Measurements from ENCODE around the gene KRTAP10-6.

Gene KRTAP10-6

DNA sequence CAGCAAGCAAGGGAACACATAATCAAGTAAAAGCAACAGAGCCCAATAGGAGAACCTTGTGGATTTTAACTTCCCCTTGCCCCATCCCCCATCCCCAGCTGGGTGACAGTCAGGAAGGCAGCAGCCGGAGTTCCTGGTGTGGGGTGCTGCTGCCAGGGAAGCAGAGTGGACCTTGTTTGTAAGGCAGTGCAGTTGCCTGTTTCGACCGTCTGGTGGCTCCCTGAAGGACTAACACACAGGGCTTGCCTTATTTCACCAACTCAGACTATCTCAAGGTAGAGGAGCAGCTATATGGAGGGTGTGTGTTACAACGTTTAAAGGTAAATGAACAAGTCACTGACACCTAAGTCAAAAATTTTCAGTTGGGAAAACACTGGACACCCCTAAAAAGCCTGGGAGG lies 26.2 kb upstream of the KRTAP10-6 start:
- no peaks in the 10 kb centered on the region for H3K27me3 ChIP-seq (ENCODE audit: control insufficient read depth, insufficient read depth, low read length, poor library complexity, severe bottlenecking)
- WGBS, 2 experiments = 83 to 87% methylated on average over 4 of the region's 4 CpGs
- H3K4me3 ChIP-seq (ENCODE audit: insufficient read depth, low read depth, low read length) = no peak overlapping the region
- no peak overlapping the region for H3K27ac ChIP-seq (ENCODE audit: insufficient read depth, low read depth, low read length, poor library complexity, severe bottlenecking)
- no peaks in the 10 kb centered on the region for H3K9me3 ChIP-seq (ENCODE audit: control insufficient read depth, low read length)
- no peaks in the 10 kb centered on the region for H3K36me3 ChIP-seq (ENCODE audit: control insufficient read depth, insufficient read depth, low read length)
- no peaks in the 10 kb centered on the region for H3K4me1 ChIP-seq (ENCODE audit: control insufficient read depth, insufficient read depth, low read length)

DNA sequence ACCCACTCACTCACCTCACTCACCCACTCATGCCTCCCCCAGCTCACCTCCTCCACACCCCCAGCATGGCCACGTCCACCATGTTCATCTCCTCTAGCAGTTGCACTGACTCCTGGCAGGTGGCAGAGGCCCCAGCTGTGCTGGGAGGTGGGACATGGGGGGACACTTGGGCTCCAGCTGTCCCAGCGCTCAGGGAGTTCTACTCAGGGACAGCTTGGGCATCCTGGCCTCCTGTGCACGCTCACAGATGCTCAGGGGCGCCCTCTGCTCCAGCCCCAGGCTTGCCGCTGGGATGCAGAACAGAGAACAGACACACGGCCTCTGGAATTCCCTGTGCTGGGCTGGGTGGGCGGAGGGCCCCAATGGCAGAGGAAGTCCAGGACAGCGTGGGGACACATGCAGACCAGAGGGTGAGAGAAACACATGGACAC lies 24.8 kb upstream of the KRTAP10-6 start:
- no peaks in the 10 kb centered on the region for H3K36me3 ChIP-seq (ENCODE audit: control insufficient read depth, insufficient read depth, low read length)
- no peaks in the 10 kb centered on the region for H3K9me3 ChIP-seq (ENCODE audit: control insufficient read depth, low read length)
- WGBS, 2 experiments = 69 to 72% methylated on average over 8 of the region's 8 CpGs
- no peaks in the 10 kb centered on the region for H3K4me1 ChIP-seq (ENCODE audit: control insufficient read depth, insufficient read depth, low read length)
- no peaks in the 10 kb centered on the region for H3K27me3 ChIP-seq (ENCODE audit: control insufficient read depth, insufficient read depth, low read length, poor library complexity, severe bottlenecking)
- H3K27ac ChIP-seq (ENCODE audit: insufficient read depth, low read depth, low read length, poor library complexity, severe bottlenecking) = no peak overlapping the region
- no peak overlapping the region for H3K4me3 ChIP-seq (ENCODE audit: insufficient read depth, low read depth, low read length)

DNA sequence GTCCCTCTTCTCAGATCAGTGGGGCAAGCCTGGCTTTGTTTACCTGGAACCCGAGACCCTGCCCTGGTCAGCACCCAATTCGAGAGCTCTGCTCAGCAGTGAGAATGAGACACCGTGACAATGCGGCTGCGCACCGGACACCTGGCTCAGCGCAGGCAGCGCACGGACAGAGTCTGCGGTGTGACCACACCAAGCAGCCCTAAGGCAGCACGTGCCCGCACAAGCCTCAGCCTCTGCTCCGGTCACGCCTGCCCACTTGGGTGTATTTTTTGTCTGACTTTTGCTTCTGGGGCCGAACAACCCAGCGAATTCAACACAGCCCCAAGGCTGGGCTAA lies 24.3 kb upstream of the KRTAP10-6 start:
- H3K36me3 ChIP-seq (ENCODE audit: control insufficient read depth, insufficient read depth, low read length) = no peaks in the 10 kb centered on the region
- H3K27ac ChIP-seq (ENCODE audit: insufficient read depth, low read depth, low read length, poor library complexity, severe bottlenecking) = no peak overlapping the region
- no peaks in the 10 kb centered on the region for H3K27me3 ChIP-seq (ENCODE audit: control insufficient read depth, insufficient read depth, low read length, poor library complexity, severe bottlenecking)
- WGBS, 2 experiments = 89 to 90% methylated on average over 16 of the region's 16 CpGs
- H3K4me1 ChIP-seq (ENCODE audit: control insufficient read depth, insufficient read depth, low read length) = no peaks in the 10 kb centered on the region
- no peaks in the 10 kb centered on the region for H3K9me3 ChIP-seq (ENCODE audit: control insufficient read depth, low read length)
- H3K4me3 ChIP-seq (ENCODE audit: insufficient read depth, low read depth, low read length) = no peak overlapping the region

GRCh38 chr21:44615911-44616590 lies 23.7 kb upstream of the KRTAP10-6 start:
- 81 to 82% methylated on average over 17 of the region's 17 CpGs for WGBS, 2 experiments
- no peak overlapping the region for H3K4me3 ChIP-seq (ENCODE audit: insufficient read depth, low read depth, low read length)
- H3K27me3 ChIP-seq (ENCODE audit: control insufficient read depth, insufficient read depth, low read length, poor library complexity, severe bottlenecking) = no peaks in the 10 kb centered on the region
- H3K27ac ChIP-seq (ENCODE audit: insufficient read depth, low read depth, low read length, poor library complexity, severe bottlenecking) = no peak overlapping the region
- no peaks in the 10 kb centered on the region for H3K4me1 ChIP-seq (ENCODE audit: control insufficient read depth, insufficient read depth, low read length)
- H3K36me3 ChIP-seq (ENCODE audit: control insufficient read depth, insufficient read depth, low read length) = no peaks in the 10 kb centered on the region
- peaks cover under 1% of the 10 kb centered on the region for H3K9me3 ChIP-seq (ENCODE audit: control insufficient read depth, low read length)

DNA sequence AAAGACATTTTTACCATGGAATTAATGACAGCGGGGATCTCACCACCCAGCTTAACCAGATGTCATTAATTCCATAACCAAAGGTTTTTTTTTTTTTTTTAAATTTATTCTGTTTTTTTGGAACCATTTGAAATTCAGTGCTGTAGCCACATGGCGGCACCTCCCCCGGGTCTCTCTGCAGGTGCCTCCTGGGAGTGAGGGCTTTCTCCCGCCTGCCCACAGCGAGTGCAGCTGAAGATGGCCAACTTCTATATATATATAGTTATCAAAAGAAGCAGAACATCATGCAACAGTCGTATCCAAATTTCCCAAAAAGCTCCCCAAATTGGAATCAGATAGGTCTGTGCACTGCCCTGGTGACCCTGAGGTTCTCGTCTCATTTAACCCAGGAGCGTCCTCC lies 23.2 kb upstream of the KRTAP10-6 start:
- 82 to 95% methylated on average over 6 of the region's 8 CpGs for WGBS, 2 experiments
- Histone ChIP-seq H3K4me3 (ENCODE audit: insufficient read depth, low read depth, low read length) (no peak overlapping the region), H3K9me3 (ENCODE audit: control insufficient read depth, low read length) (peaks cover 2% of the 10 kb centered on the region), H3K36me3 (ENCODE audit: control insufficient read depth, insufficient read depth, low read length) (no peaks in the 10 kb centered on the region), H3K27me3 (ENCODE audit: control insufficient read depth, insufficient read depth, low read length, poor library complexity, severe bottlenecking) (no peaks in the 10 kb centered on the region), H3K4me1 (ENCODE audit: control insufficient read depth, insufficient read depth, low read length) (no peaks in the 10 kb centered on the region), H3K27ac (ENCODE audit: insufficient read depth, low read depth, low read length, poor library complexity, severe bottlenecking) (no peak overlapping the region)

- Histone ChIP-seq H3K36me3 (ENCODE audit: control insufficient read depth, insufficient read depth, low read length) (no peaks in the 10 kb centered on the region), H3K9me3 (ENCODE audit: control insufficient read depth, low read length) (peaks cover 2% of the 10 kb centered on the region), H3K27ac (ENCODE audit: insufficient read depth, low read depth, low read length, poor library complexity, severe bottlenecking) (no peak overlapping the region), H3K4me1 (ENCODE audit: control insufficient read depth, insufficient read depth, low read length) (no peaks in the 10 kb centered on the region), H3K27me3 (ENCODE audit: control insufficient read depth, insufficient read depth, low read length, poor library complexity, severe bottlenecking) (no peaks in the 10 kb centered on the region), H3K4me3 (ENCODE audit: insufficient read depth, low read depth, low read length) (no peak overlapping the region)
- WGBS, 2 experiments = 93 to 97% methylated on average over 28 of the region's 28 CpGs
Observed at GRCh38 chr21:44614961-44615391, 22.7 kb upstream of the KRTAP10-6 start.

- Histone ChIP-seq H3K4me3 (ENCODE audit: insufficient read depth, low read depth, low read length) (no peak overlapping the region), H3K4me1 (ENCODE audit: control insufficient read depth, insufficient read depth, low read length) (no peaks in the 10 kb centered on the region), H3K36me3 (ENCODE audit: control insufficient read depth, insufficient read depth, low read length) (no peaks in the 10 kb centered on the region), H3K27me3 (ENCODE audit: control insufficient read depth, insufficient read depth, low read length, poor library complexity, severe bottlenecking) (no peaks in the 10 kb centered on the region), H3K9me3 (ENCODE audit: control insufficient read depth, low read length) (peaks cover 2% of the 10 kb centered on the region), H3K27ac (ENCODE audit: insufficient read depth, low read depth, low read length, poor library complexity, severe bottlenecking) (no peak overlapping the region)
- 89 to 93% methylated on average over 20 of the region's 20 CpGs for WGBS, 2 experiments
Observed at GRCh38 chr21:44614161-44614631, 21.9 kb upstream of the KRTAP10-6 start.

DNA sequence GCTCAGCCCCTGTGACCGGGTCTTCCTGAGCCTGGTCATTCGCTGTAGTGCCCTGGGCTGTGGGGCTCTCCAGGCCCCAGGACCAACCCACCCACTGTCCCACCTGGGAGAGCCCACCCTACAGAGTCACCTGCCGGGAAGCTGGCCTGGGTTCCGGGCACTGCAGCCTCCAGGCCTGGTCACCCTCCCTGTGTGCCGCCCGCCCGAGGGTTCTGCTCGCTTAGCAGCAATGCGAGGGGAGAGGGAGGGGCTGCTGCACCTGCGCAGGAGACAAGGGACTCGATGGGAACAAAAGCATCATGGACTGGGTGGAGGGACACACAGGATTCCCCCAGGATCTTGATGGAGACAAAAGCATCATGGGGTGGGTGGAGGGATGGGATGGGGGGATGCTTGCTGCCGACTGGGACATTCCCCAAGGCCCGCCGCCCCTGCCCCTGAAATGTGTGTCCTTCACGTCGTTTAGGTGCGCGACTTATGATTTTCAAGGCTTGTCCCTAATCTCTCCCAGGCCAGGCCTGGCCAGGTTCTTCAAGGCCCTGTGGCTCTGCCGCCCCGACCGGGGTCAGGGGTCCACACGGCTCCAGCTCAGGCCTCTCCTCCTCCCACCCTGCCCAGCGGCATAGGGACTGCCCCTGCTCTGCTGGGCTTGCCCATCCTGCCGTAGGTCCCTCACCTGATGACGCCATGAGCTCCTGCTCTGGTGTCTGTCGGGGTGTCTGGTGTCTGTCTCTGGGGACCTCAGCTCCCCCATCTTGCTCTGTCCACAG lies 21.3 kb upstream of the KRTAP10-6 start:
- Histone ChIP-seq H3K27me3 (ENCODE audit: control insufficient read depth, insufficient read depth, low read length, poor library complexity, severe bottlenecking) (no peaks in the 10 kb centered on the region), H3K36me3 (ENCODE audit: control insufficient read depth, insufficient read depth, low read length) (no peaks in the 10 kb centered on the region), H3K9me3 (ENCODE audit: control insufficient read depth, low read length) (peaks cover 2% of the 10 kb centered on the region), H3K4me3 (ENCODE audit: insufficient read depth, low read depth, low read length) (no peak overlapping the region), H3K27ac (ENCODE audit: insufficient read depth, low read depth, low read length, poor library complexity, severe bottlenecking) (no peak overlapping the region), H3K4me1 (ENCODE audit: control insufficient read depth, insufficient read depth, low read length) (no peaks in the 10 kb centered on the region)
- WGBS, 2 experiments = 92 to 94% methylated on average over 26 of the region's 26 CpGs

GRCh38 chr21:44612669-44613229 lies 20.4 kb upstream of the KRTAP10-6 start:
- WGBS, 2 experiments = 89 to 91% methylated on average over 13 of the region's 13 CpGs
- Histone ChIP-seq H3K4me1 (ENCODE audit: control insufficient read depth, insufficient read depth, low read length) (no peaks in the 10 kb centered on the region), H3K4me3 (ENCODE audit: insufficient read depth, low read depth, low read length) (no peak overlapping the region), H3K36me3 (ENCODE audit: control insufficient read depth, insufficient read depth, low read length) (no peaks in the 10 kb centered on the region), H3K27ac (ENCODE audit: insufficient read depth, low read depth, low read length, poor library complexity, severe bottlenecking) (no peak overlapping the region), H3K9me3 (ENCODE audit: control insufficient read depth, low read length) (peaks cover 2% of the 10 kb centered on the region), H3K27me3 (ENCODE audit: control insufficient read depth, insufficient read depth, low read length, poor library complexity, severe bottlenecking) (no peaks in the 10 kb centered on the region)

- Histone ChIP-seq H3K4me1 (ENCODE audit: control insufficient read depth, insufficient read depth, low read length) (no peaks in the 10 kb centered on the region), H3K27me3 (ENCODE audit: control insufficient read depth, insufficient read depth, low read length, poor library complexity, severe bottlenecking) (no peaks in the 10 kb centered on the region), H3K27ac (ENCODE audit: insufficient read depth, low read depth, low read length, poor library complexity, severe bottlenecking) (no peak within 1 kb of the TSS), H3K4me3 (ENCODE audit: insufficient read depth, low read depth, low read length) (no peak within 1 kb of the TSS), H3K9me3 (ENCODE audit: control insufficient read depth, low read length) (peaks cover 2% of the 10 kb centered on the region), H3K36me3 (ENCODE audit: control insufficient read depth, insufficient read depth, low read length) (no peaks in the 10 kb centered on the region)
- 93 to 96% methylated on average over 8 of the region's 8 CpGs for WGBS, 2 experiments
Observed at GRCh38 chr21:44612029-44612486, 19.8 kb upstream of the KRTAP10-6 start, which contains the start of gene KRTAP10-8. TSS of gene KRTAP10-8 (plus strand) at chr21:44612079. CDS start at chr21:44612101, 22 bp downstream.

All from ectodermal cell (in vitro differentiated cells).